K562 (cell line): ENCODE results near the gene DEPP1. TPM values are rescaled to one million over a fixed set of nuclear protein-coding genes. Genes with fewer than 3 reads are reported as not detected.
A peak's percentile ranks its signal among the peaks of the same experiment; 100 is the strongest.

Experiments used
- CHD2 ChIP-seq: IDR thresholded peaks from 2 replicates; pipeline ENCODE4 v1.6.1; 2011; ENCODE audit warnings: low read depth, low read length
- CTBP1 ChIP-seq: fragments of 450-650 bp; IDR thresholded peaks from 2 replicates; pipeline ENCODE4 v1.6.1; 2016; ENCODE audit warnings: borderline replicate concordance
- ILK ChIP-seq: fragments of 450-650 bp; IDR thresholded peaks from 2 replicates; pipeline ENCODE4 v1.6.1; 2016; ENCODE audit warnings: missing genetic modification characterization, low read depth, mild to moderate bottlenecking, missing compliant biosample characterization, moderate library complexity, borderline replicate concordance
- KDM4B ChIP-seq, 2 experiments: fragments of 450-650 bp in 1 of 2; sonication (generic) in 1 of 2; IDR thresholded peaks; 2 replicates each; pipeline ENCODE4 v1.6.1; 2016 to 2017; ENCODE audit warnings: borderline replicate concordance in 2 of 2, antibody characterized with exemption in 1 of 2, low read depth in 1 of 2, mild to moderate bottlenecking in 1 of 2
- MCM2 ChIP-seq: fragments of 450-650 bp; IDR thresholded peaks from 2 replicates; pipeline ENCODE4 v1.6.1; 2017; ENCODE audit warnings: low read depth, mild to moderate bottlenecking
- PHTF2 ChIP-seq: fragments of 250-450 bp; sonication (Bioruptor Pico); IDR thresholded peaks from 2 replicates; pipeline ENCODE4 v1.5.0; 2021; ENCODE audit warnings: mild to moderate bottlenecking
- PTRF ChIP-seq: fragments of 450-650 bp; IDR thresholded peaks from 2 replicates; pipeline ENCODE4 v1.6.1; 2016; ENCODE audit warnings: mild to moderate bottlenecking, missing genetic modification characterization, missing compliant biosample characterization
- THRB ChIP-seq: fragments of 450-650 bp; formaldehyde crosslinking; conservative IDR thresholded peaks from 2 replicates; pipeline ENCODE4 v1.4.0; 2022; ENCODE audit warnings: mild to moderate bottlenecking, missing genetic modification characterization
- VEZF1 ChIP-seq: fragments of 200-800 bp; sonication (Bioruptor generic); IDR thresholded peaks from 2 replicates; pipeline ENCODE4 v1.6.1; 2017; ENCODE audit warnings: missing genetic modification characterization, missing compliant biosample characterization
- ZBTB7A ChIP-seq: IDR thresholded peaks from 2 replicates; pipeline ENCODE4 v1.6.1; 2011; ENCODE audit warnings: low read depth, mild to moderate bottlenecking, low read length, moderate library complexity, borderline replicate concordance; ENCODE audit not compliant: control insufficient read depth
- ZFP1 ChIP-seq: fragments of 450-650 bp; formaldehyde crosslinking; IDR thresholded peaks from 2 replicates; pipeline ENCODE4 v1.4.0; 2020; ENCODE audit warnings: mild to moderate bottlenecking, mixed read lengths
- ZFP36 ChIP-seq: fragments of 150-350 bp; IDR thresholded peaks from 2 replicates; pipeline ENCODE4 v1.6.1; 2018; ENCODE audit warnings: low read length, low read depth; ENCODE audit not compliant: partially characterized antibody
- ZFP91 ChIP-seq: sonication (generic); formaldehyde crosslinking; IDR thresholded peaks from 2 replicates; pipeline ENCODE4 v1.8.0; 2022; ENCODE audit warnings: mild to moderate bottlenecking, missing genetic modification reagents
- ZKSCAN1 ChIP-seq: fragments of 150-350 bp; IDR thresholded peaks from 2 replicates; pipeline ENCODE4 v1.6.1; 2016; ENCODE audit warnings: low read depth, low read length
- ZNF212 ChIP-seq: fragments of 450-650 bp; formaldehyde crosslinking; IDR thresholded peaks from 2 replicates; pipeline ENCODE4 v1.4.0; 2020; ENCODE audit warnings: mild to moderate bottlenecking
- ZNF263 ChIP-seq: sonication (generic); formaldehyde crosslinking; IDR thresholded peaks from 2 replicates; pipeline ENCODE4 v1.8.0; 2022; ENCODE audit warnings: mild to moderate bottlenecking, missing genetic modification reagents, borderline replicate concordance
- polyA plus RNA-seq, 8 experiments: library from polyadenylated mRNA; depleted of rRNA in 4 of 8; stranded (reverse) in 5 of 8; unstranded in 3 of 8; fragments of >200 nt; fragmentation: Nextera tagmentation in 2 of 8; fragmentation: Illumina TruSeq in 1 of 8; extraction: Ambion mirVana in 2 of 8; extraction: Trizol in 1 of 8; gene quantifications; 2 replicates each; pipeline versions ENCODE4 v1.2.1 to v1.2.3, GENCODE V29; 2011 to 2014; ENCODE audit warnings: inconsistent platforms in 1 of 8, missing spikeins in 1 of 8
- total RNA-seq, 7 experiments: library from RNA; depleted of rRNA in 6 of 7; stranded (reverse); fragments of >200 nt in 6 of 7; fragmentation: Illumina TruSeq in 2 of 7; extraction: Trizol in 2 of 7; gene quantifications; 2 replicates each; pipeline versions ENCODE4 v1.2.1 to v1.2.3, GENCODE V29; 2011 to 2021; ENCODE audit warnings: low replicate concordance in 1 of 7
- TF ChIP-seq, protein P1 (sequence below): fragments of 450-650 bp; IDR thresholded peaks from 2 replicates; pipeline ENCODE4 v1.6.1; 2016; ENCODE audit warnings: low read depth, mild to moderate bottlenecking, moderate library complexity
- TF ChIP-seq, protein P2 (sequence below), 2 experiments: IDR thresholded peaks; 2 replicates each; pipeline ENCODE4 v1.6.1; 2012; ENCODE audit warnings: improper control_type of control experiment in 2 of 2, low read depth in 2 of 2, low read length in 2 of 2, borderline replicate concordance in 1 of 2

Gene DEPP1
- total and polyA plus RNA-seq, 9 of the 15 experiments (the other 6 are each of a cell fraction or from before 2014, with no cell fraction given), result 0.04 to 0.54 (median 0.20) TPM; not detected in 1

DNA sequence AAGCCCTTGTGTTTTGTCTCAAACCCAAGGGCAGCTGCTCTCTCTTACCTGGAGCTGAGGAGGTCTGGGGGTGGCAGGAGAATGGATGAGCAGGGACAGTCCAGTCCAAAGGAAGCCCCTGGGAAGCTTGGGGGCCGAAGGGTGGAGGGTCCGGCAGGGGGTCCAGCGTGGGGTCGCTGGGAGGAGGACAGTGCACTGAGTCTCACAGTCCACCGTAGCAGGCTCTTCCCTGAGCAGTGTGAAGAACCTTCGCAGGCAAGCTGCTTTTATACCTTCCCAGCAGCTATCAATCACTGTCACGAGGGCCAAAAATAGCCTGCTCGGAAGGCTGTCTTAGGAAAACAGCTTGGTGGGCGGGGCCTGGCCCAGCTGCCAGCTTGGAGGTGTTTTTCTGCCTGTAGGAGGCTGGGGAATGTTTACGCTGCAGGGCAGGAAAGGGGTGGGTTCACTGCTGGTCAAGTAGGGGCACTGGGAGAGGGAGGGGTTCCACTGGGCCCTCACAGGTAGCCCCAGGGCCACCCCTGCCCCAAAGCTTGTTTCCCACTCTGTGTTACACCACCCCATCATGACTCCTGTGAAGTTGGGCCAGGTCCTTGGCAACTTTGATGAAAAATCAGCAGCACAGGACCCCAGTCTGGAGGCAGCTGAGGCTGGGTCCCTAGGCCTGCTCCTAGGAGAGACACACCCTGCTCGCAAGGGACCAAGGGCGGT lies at the start of gene DEPP1 (continued):
- peak; percentile 60; the same call in 1 of the 2 replicates for TF ChIP-seq CTBP1
- no peak for TF ChIP-seq THRB (CRISPR knock-in tag)
- TF ChIP-seq ZNF212 (CRISPR knock-in tag), result no peak
- no peak for TF ChIP-seq ZFP91 (CRISPR knock-in tag)
- TF ChIP-seq VEZF1 (CRISPR knock-in tag), result peak; percentile 62; the same call in 1 of the 2 replicates
- no peak for TF ChIP-seq MCM2
- TF ChIP-seq PHTF2 (CRISPR knock-in tag), result no peak
- TF ChIP-seq KDM4B (IDR thresholded peaks at IDR 0.05; ENCODE audit: borderline replicate concordance in 2 of 2, low read depth in 1 of 2), result 0 out of 4 replicates have a peak, but pooled peaks of 1 of the 2 experiments have one; percentile 22
- TF ChIP-seq ILK (tag), result no peak
- TF ChIP-seq ZFP36, result peak; percentile 43
- TF ChIP-seq PTRF (tag), result no peak
- no peak for TF ChIP-seq ZFP1 (CRISPR knock-in tag)
- TF ChIP-seq ZBTB7A, result peak; percentile 69; the same call in 1 of the 2 replicates
- TF ChIP-seq, protein P1, sequence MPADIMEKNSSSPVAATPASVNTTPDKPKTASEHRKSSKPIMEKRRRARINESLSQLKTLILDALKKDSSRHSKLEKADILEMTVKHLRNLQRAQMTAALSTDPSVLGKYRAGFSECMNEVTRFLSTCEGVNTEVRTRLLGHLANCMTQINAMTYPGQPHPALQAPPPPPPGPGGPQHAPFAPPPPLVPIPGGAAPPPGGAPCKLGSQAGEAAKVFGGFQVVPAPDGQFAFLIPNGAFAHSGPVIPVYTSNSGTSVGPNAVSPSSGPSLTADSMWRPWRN, result no peak
- no peak for TF ChIP-seq CHD2
- no peak for TF ChIP-seq ZNF263 (CRISPR knock-in tag)
- TF ChIP-seq, protein P2, sequence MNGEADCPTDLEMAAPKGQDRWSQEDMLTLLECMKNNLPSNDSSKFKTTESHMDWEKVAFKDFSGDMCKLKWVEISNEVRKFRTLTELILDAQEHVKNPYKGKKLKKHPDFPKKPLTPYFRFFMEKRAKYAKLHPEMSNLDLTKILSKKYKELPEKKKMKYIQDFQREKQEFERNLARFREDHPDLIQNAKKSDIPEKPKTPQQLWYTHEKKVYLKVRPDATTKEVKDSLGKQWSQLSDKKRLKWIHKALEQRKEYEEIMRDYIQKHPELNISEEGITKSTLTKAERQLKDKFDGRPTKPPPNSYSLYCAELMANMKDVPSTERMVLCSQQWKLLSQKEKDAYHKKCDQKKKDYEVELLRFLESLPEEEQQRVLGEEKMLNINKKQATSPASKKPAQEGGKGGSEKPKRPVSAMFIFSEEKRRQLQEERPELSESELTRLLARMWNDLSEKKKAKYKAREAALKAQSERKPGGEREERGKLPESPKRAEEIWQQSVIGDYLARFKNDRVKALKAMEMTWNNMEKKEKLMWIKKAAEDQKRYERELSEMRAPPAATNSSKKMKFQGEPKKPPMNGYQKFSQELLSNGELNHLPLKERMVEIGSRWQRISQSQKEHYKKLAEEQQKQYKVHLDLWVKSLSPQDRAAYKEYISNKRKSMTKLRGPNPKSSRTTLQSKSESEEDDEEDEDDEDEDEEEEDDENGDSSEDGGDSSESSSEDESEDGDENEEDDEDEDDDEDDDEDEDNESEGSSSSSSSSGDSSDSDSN (IDR thresholded peaks at IDR 0.05; ENCODE audit: borderline replicate concordance in 1 of 2, low read depth in 2 of 2, low read length in 2 of 2), result no peak
- TF ChIP-seq ZKSCAN1, result 0 out of 2 replicates have a peak, but pooled peaks have one; percentile 12
